Endothelial cell of umbilical vein (primary cell): ENCODE data around the gene MAML2. TPM values are rescaled to one million over a fixed set of nuclear protein-coding genes. Genes with fewer than 3 reads are reported as not detected.

ENCODE experiments used
- BruUV-seq: library from RNA; stranded (reverse); fragments of 400-500 nt; replicated peaks from 2 replicates; lab custom pipeline; 2021; lab: Mats Ljungman, UMichigan
- CTCF ChIA-PET: fragments of 300-600, 350-600 bp; sonication (Branson Sonifier 250); formaldehyde crosslinking; loops from one replicate; lab custom pipeline; 2021; ENCODE audit warnings: antibody characterized with exemption, inconsistent platforms; lab: Charles Lee
- POLR2A ChIA-PET: fragments of 300-600, 350-600 bp; sonication (Branson Sonifier 250); formaldehyde crosslinking; loops from one replicate; lab custom pipeline; 2021; ENCODE audit warnings: antibody characterized with exemption, inconsistent platforms; lab: Charles Lee
- DNase-seq: peaks from one replicate; pipeline ENCODE4 v3.0.0-alpha.2; 2011; ENCODE audit warnings: low read depth, low spot score
- FAIRE-seq: peaks from 2 replicates; lab custom pipeline; 2011; peaks lifted over from hg19 to GRCh38; lab: Jason Lieb, UNC
- H2AFZ ChIP-seq: 2 replicates; pipeline ENCODE4 v1.6.0; 2012; ENCODE audit warnings: low read depth, low read length, control low read depth, inconsistent platforms
- H3K27ac ChIP-seq: 2 replicates; pipeline ENCODE4 v1.5.1; 2011; ENCODE audit warnings: low read depth, mild to moderate bottlenecking, control low read depth, low read length, moderate library complexity; ENCODE audit not compliant: insufficient read depth
- H3K27me3 ChIP-seq, 2 experiments: 2 replicates each; pipeline versions ENCODE4 v1.6.0 to v1.6.1; 2011; ENCODE audit warnings: low read length in 2 of 2, mixed read lengths in 1 of 2; ENCODE audit not compliant: control insufficient read depth in 2 of 2, insufficient read depth in 2 of 2
- H3K36me3 ChIP-seq, 2 experiments: 2 replicates in 1 of 2; 3 replicates in 1 of 2; pipeline ENCODE4 v1.5.1; 2011; ENCODE audit warnings: low read length in 2 of 2, mild to moderate bottlenecking in 1 of 2, moderate library complexity in 1 of 2; ENCODE audit not compliant: control insufficient read depth in 2 of 2, insufficient read depth in 2 of 2; ENCODE audit errors: extremely low read depth in 1 of 2
- H3K4me1 ChIP-seq: 3 replicates; pipeline ENCODE4 v1.5.1; 2011; ENCODE audit warnings: mild to moderate bottlenecking, low read length; ENCODE audit not compliant: control insufficient read depth, insufficient read depth; ENCODE audit errors: extremely low read depth
- H3K4me2 ChIP-seq: 2 replicates; pipeline ENCODE4 v1.6.1; 2011; ENCODE audit warnings: low read length, control low read depth, mixed read lengths; ENCODE audit not compliant: insufficient read depth
- H3K4me3 ChIP-seq, 3 experiments: fragments of 200-600 bp in 1 of 3; sonication (generic), shearing (Covaris generic) in 1 of 3; replicated peaks in 1 of 3; 2 replicates each; pipeline ENCODE4 v1.5.1; 2011 to 2016; ENCODE audit warnings: control low read depth in 3 of 3, low read length in 3 of 3, mild to moderate bottlenecking in 2 of 3, inconsistent platforms in 1 of 3, low read depth in 1 of 3, moderate library complexity in 1 of 3; ENCODE audit not compliant: insufficient read depth in 1 of 3
- H3K79me2 ChIP-seq: 2 replicates; pipeline ENCODE4 v1.6.0; 2012; ENCODE audit warnings: low read length, inconsistent platforms; ENCODE audit not compliant: control insufficient read depth, insufficient read depth
- H3K9ac ChIP-seq: replicated peaks from 2 replicates; pipeline ENCODE3; 2011; ENCODE audit warnings: low read length, control low read depth; ENCODE audit not compliant: insufficient read depth; ENCODE audit errors: extremely low read depth
- H3K9me1 ChIP-seq: replicated peaks from 3 replicates; pipeline ENCODE4 v1.6.0; 2011; ENCODE audit warnings: mild to moderate bottlenecking, low read length; ENCODE audit not compliant: control insufficient read depth, insufficient read depth; ENCODE audit errors: extremely low read depth
- H3K9me3 ChIP-seq: replicated peaks from 2 replicates; pipeline ENCODE4 v1.5.1; 2012; ENCODE audit warnings: low read length, inconsistent platforms; ENCODE audit not compliant: control insufficient read depth, insufficient read depth
- H4K20me1 ChIP-seq: replicated peaks from 2 replicates; pipeline ENCODE3; 2011; ENCODE audit warnings: mild to moderate bottlenecking, low read length; ENCODE audit not compliant: control insufficient read depth, insufficient read depth; ENCODE audit errors: extremely low read depth
- EZH2 ChIP-seq: IDR thresholded peaks from 2 replicates; pipeline ENCODE4 v1.6.1; 2012; ENCODE audit warnings: borderline replicate concordance, low read depth, mild to moderate bottlenecking, moderate library complexity, low read length, inconsistent platforms; ENCODE audit not compliant: severe bottlenecking
- FOS ChIP-seq: IDR thresholded peaks from 2 replicates; pipeline ENCODE4 v1.6.1; 2011; ENCODE audit warnings: mild to moderate bottlenecking, low read length, moderate library complexity, borderline replicate concordance; ENCODE audit not compliant: insufficient read depth
- GATA2 ChIP-seq: IDR thresholded peaks from 2 replicates; pipeline ENCODE4 v1.7.0; 2011; ENCODE audit warnings: low read depth, mild to moderate bottlenecking, moderate library complexity, mixed read lengths, low read length; ENCODE audit not compliant: insufficient read length, insufficient read depth
- JUN ChIP-seq: IDR thresholded peaks from 2 replicates; pipeline ENCODE4 v1.6.1; 2011; ENCODE audit warnings: borderline replicate concordance, low read depth; ENCODE audit not compliant: insufficient read length, insufficient read depth
- MYC ChIP-seq: IDR thresholded peaks from one replicate; pipeline ENCODE4 v1.6.1; 2011; ENCODE audit warnings: mild to moderate bottlenecking, low read depth, low read length
- POLR2A ChIP-seq: IDR thresholded peaks from 2 replicates; pipeline ENCODE4 v1.6.1; 2012; ENCODE audit warnings: low read depth, mild to moderate bottlenecking, control low read depth, low read length
- POLR2AphosphoS5 ChIP-seq: IDR thresholded peaks from 2 replicates; pipeline ENCODE4 v1.6.1; 2012; ENCODE audit warnings: low read depth, mild to moderate bottlenecking, control low read depth, low read length, moderate library complexity; ENCODE audit not compliant: insufficient read depth
- dilution Hi-C: fragments of 300-500 bp; cut with MboI; formaldehyde crosslinking; loops from one replicate; pipeline ENCODE4 v1.15.0; 2019; ENCODE audit warnings: low sequenced_read_pairs; ENCODE audit not compliant: extremely low pct_ligation_motif_present
- intact Hi-C: fragments of 100-400 bp; cut with micrococcal nuclease; formaldehyde crosslinking; loops from one replicate; pipeline ENCODE4 v1.10.0; 2022
- polyA plus RNA-seq, 4 experiments: library from polyadenylated mRNA; depleted of rRNA in 3 of 4; stranded (reverse) in 3 of 4; unstranded in 1 of 4; fragments of >200 nt; gene quantifications; 2 replicates each; pipeline versions ENCODE4 v1.2.1 to v1.2.3, GENCODE V29; 2011 to 2012; ENCODE audit warnings: missing spikeins in 1 of 4
- total RNA-seq: library from RNA; stranded (reverse); gene quantifications from 2 replicates; pipeline ENCODE4 v1.2.3, GENCODE V29; 2021
- TF ChIP-seq, protein P1 (sequence below), 2 donors: IDR thresholded peaks; 1 replicate in 1 of 2; 2 replicates in 1 of 2; pipeline ENCODE4 v1.5.1; 2011; ENCODE audit warnings: low read length in 2 of 2, mild to moderate bottlenecking in 2 of 2, moderate library complexity in 2 of 2, control low read depth in 1 of 2, inconsistent platforms in 1 of 2, low read depth in 1 of 2; ENCODE audit not compliant: insufficient read depth in 1 of 2; ENCODE audit errors: extremely low read depth in 1 of 2
- TF ChIP-seq, protein P2 (sequence below): IDR thresholded peaks from 2 replicates; pipeline ENCODE4 v1.6.1; 2011; ENCODE audit not compliant: insufficient read depth, insufficient read length

MAML2 gene
- total and polyA plus RNA-seq, 2 donors (not counting 3 experiments of a cell fraction or from before 2014, with no cell fraction given): 12.4 to 16.8 TPM

DNA sequence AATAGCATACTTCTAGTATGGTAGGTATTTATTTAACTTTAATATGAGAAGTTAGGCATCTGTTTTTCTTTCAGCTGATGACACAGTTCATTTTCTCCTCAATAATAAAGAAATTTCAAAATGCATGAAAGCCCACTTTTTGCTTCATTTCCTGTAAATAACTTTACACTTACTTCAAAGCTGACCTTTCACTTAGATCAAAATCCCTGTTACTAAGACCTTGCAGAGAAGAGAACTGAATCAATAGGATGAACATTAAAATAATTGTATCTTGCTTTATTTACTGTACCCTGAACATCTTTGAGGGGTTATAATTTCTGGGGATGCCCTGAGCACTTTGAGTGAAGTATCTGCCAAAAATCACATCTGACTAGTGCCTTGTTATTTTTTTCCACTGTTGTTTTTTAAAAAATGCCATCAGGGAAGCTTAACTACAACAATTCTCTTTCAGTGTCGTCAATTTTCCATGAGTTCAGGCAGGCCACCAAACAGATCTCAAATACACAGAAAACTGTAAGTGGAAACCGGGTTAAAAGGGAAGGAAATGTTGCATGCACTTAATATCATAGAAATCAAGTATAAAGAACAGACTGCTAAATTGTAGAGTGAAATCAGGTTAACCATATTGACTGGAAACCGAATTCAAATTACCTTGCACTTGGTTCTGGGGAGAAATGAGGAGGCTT, 206.2 kb downstream of the MAML2 start:
- H3K9ac ChIP-seq: no peak overlapping the region
- FAIRE-seq (peak; percentile 26), DNase-seq (peak; percentile 87)
- H3K27me3 ChIP-seq: no peaks in the 10 kb centered on the region
- no peak overlapping the region for H3K27ac ChIP-seq
- peaks cover 13% of the 10 kb centered on the region for H3K4me1 ChIP-seq
- POLR2A ChIA-PET: no interaction called here
- no peaks in the 10 kb centered on the region for H4K20me1 ChIP-seq
- H3K79me2 ChIP-seq: no peaks in the 10 kb centered on the region
- no peaks in the 10 kb centered on the region for H3K9me1 ChIP-seq
- no peak overlapping the region for H3K4me3 ChIP-seq
- peak overlapping the region; percentile 36 for H2AFZ ChIP-seq
- H3K4me2 ChIP-seq: peak overlapping the region; percentile 32
- dilution Hi-C loops: no loop called here
- intact Hi-C loops: no loop called here
- CTCF ChIA-PET: interaction anchor here (0.5 to 1.2 kb wide), 2 partner anchors 24 to 206 kb away, joined by 3 read pairs; partner anchors contain the start of gene MAML2
- H3K36me3 ChIP-seq: no peaks in the 10 kb centered on the region
- TF ChIP-seq, protein P1, sequence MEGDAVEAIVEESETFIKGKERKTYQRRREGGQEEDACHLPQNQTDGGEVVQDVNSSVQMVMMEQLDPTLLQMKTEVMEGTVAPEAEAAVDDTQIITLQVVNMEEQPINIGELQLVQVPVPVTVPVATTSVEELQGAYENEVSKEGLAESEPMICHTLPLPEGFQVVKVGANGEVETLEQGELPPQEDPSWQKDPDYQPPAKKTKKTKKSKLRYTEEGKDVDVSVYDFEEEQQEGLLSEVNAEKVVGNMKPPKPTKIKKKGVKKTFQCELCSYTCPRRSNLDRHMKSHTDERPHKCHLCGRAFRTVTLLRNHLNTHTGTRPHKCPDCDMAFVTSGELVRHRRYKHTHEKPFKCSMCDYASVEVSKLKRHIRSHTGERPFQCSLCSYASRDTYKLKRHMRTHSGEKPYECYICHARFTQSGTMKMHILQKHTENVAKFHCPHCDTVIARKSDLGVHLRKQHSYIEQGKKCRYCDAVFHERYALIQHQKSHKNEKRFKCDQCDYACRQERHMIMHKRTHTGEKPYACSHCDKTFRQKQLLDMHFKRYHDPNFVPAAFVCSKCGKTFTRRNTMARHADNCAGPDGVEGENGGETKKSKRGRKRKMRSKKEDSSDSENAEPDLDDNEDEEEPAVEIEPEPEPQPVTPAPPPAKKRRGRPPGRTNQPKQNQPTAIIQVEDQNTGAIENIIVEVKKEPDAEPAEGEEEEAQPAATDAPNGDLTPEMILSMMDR (IDR thresholded peaks at IDR 0.05; ENCODE audit: extremely low read depth in 1 of 2, insufficient read depth in 1 of 2, low read depth in 1 of 2, low read length in 2 of 2): no peak
- TF ChIP-seq EZH2 (no peak), GATA2 (no peak)
- no TSS peak for BruUV-seq
- no peaks in the 10 kb centered on the region for H3K9me3 ChIP-seq

DNA sequence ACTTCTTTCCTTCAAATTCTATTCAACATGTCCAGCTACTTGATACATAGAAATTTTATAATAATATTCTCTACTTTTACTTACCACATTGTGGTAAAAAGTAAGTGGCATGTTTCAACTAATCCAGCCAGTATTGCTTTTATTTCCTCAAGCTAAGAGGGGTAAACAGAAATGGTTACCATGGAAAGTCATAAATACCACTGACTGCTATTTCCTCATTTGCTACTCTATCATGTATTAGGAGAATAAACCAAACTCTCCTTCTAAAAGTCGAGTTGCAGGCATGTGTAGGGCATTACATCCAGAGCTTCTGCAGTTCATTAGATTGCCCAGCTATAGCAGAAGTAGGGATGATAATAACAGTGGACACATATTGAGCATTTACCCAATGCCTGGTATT, 208.4 kb downstream of the MAML2 start:
- dilution Hi-C loops: no loop called here
- Histone ChIP-seq H3K4me1 (peaks cover 13% of the 10 kb centered on the region), H3K36me3 (no peaks in the 10 kb centered on the region), H3K9ac (no peak overlapping the region), H4K20me1 (no peaks in the 10 kb centered on the region), H3K79me2 (no peaks in the 10 kb centered on the region), H3K4me2 (no peak overlapping the region), H3K9me1 (no peaks in the 10 kb centered on the region), H3K27ac (no peak overlapping the region), H2AFZ (no peak overlapping the region), H3K9me3 (no peaks in the 10 kb centered on the region), H3K4me3 (no peak overlapping the region), H3K27me3 (no peaks in the 10 kb centered on the region)
- no peak for TF ChIP-seq POLR2AphosphoS5
- TF ChIP-seq POLR2A: no peak
- TF ChIP-seq EZH2: no peak
- no peak for TF ChIP-seq MYC
- TF ChIP-seq, protein P2, sequence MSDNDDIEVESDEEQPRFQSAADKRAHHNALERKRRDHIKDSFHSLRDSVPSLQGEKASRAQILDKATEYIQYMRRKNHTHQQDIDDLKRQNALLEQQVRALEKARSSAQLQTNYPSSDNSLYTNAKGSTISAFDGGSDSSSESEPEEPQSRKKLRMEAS: no peak
- no peak for TF ChIP-seq JUN
- TF ChIP-seq, protein P1 (IDR thresholded peaks at IDR 0.05; ENCODE audit: extremely low read depth in 1 of 2, insufficient read depth in 1 of 2, low read depth in 1 of 2, low read length in 2 of 2): no peak
- TF ChIP-seq FOS: no peak
- no peak for TF ChIP-seq GATA2
- intact Hi-C loops: no loop called here
- ChIA-PET CTCF (interaction anchor here (1.0 to 1.1 kb wide), 2 partner anchors 8 to 67 kb away, joined by 3 to 4 read pairs; no protein-coding TSS in a partner anchor), POLR2A (no interaction called here)
- no TSS peak for BruUV-seq
- peak; percentile 64 for DNase-seq
- no peak for FAIRE-seq
